HG02938 (cell line): ENCODE results near the gene EIF2AK3.
"Not testable (repeated sequence)": the region's sequence is repeated elsewhere in the genome, so short reads cannot be mapped to it uniquely, and the experiment has no call there.

ENCODE experiments used
- ATAC-seq: cut with Tn5 transposase; IDR thresholded peaks from one replicate; pipeline ENCODE4 v1.9.1; 2021; ENCODE audit warnings: mild to moderate bottlenecking, moderate library complexity; ENCODE audit not compliant: unreplicated experiment

Gene EIF2AK3

DNA sequence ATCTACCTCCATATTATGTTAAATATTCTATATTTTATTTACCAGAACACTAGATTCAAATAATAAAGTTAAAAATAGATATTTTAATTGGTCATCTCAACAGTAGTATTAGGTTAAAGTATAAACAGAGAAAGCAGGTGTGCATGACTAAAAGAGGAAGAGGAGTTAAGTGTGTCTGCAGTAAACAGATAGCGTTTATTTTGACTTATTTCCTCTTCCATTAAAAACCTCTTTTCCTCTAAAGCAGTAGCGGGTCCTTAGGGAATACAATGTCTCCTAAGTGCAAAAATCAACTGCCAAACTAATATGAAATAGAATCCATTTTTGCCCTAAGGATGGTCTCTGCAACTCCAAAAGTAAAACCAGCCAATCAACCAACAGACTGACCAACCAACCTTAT, 27.7 kb downstream of the EIF2AK3 start:
- ATAC-seq: no peak

DNA sequence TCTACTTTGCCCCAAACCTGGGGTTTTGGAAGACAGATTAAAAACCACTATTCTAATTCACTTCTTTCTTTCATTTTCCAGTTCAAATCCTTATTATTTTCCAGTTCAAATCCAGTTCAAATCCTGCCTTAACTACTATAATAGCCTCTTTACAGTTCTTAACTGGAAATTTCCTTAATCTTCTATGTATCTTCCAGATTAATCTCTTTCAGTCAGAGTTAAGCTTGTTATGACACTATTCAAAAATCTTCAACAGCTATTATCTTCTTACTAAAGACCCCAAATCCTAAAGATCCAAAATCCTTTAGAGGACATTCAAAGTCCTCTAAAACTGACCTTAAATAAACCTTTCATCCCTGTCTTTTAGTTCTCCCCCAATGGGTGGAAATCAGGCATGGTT, 30.1 kb downstream of the EIF2AK3 start:
- no peak for ATAC-seq

DNA sequence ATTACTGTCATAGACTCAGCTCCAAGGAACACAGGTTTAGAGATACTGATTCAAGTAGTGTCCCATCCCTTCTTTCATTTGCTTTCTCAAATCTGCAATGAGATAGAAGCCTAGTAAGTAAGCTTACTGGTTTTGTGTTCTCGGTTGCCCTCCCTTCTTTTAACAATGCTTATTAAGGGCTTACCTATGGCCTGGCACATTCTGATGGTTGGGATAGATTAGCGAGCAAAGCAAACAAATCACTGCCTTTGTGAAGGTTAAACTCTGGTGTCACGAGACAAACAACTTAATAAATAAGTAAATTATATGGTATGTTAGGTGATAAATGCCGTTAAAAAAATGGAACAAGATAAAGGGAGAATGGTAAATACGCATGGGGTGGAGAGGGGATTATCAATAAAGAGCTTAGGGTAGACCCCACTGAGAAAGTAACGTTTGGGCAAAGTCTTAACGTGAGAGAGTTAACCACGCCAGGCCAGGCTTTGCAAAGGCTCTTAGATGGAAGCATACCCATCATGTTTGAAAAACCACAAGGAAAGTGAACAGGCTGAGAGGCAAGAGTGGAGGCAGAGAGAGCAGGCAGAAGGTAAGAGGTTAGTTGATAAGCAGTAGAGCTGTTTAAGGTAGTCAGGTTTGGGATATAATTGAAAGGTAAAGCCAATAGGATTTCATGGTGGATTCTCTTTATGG, 31.0 kb downstream of the EIF2AK3 start:
- no peak for ATAC-seq

DNA sequence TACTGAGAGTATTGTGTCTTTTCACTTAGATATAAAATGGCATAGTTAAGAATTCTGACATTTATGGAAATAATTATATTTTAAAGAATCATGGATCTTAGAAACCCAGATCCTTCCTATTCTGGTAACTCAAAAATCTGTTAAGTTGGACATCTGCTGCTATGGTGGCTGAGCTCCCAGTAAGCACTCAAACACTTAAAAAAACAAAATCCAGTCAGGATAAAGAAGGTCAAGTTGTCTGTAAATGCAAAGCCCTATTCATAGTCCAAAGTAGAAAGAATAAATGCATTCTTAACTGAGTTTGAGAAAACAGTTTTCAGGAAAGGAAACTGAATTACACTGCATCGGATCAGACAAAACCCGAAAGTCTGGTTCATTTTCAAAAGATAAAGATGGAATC, 35.6 kb downstream of the EIF2AK3 start:
- ATAC-seq: no peak

DNA sequence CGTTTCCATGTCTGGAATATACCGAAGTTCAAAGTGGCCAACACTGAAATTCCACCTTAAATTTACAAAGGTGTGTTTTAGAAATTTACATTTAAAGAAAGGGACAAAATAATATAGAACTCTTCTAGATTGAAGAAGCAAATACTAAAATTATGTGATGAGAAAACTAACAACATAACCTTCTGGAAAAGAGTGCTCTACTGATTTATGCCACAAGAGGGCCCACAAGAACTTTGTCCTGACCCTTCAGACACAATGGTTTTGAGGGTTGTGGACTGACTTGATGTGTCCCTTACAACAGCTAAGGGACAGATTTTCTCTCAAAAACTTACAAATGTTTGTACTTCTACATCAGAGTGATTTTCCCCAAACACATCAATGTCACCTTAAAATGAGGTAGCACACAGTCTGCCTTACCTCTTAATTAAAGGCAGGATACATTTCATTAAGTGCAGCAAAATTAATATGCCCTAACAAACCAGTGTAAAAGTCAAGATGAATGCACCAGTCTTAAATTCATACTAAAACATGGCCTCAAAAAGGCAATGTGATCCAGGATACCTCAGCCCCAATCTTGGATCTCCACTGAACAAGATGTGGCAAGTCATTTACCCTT, 36.2 kb downstream of the EIF2AK3 start:
- peak; percentile 71 for ATAC-seq

DNA sequence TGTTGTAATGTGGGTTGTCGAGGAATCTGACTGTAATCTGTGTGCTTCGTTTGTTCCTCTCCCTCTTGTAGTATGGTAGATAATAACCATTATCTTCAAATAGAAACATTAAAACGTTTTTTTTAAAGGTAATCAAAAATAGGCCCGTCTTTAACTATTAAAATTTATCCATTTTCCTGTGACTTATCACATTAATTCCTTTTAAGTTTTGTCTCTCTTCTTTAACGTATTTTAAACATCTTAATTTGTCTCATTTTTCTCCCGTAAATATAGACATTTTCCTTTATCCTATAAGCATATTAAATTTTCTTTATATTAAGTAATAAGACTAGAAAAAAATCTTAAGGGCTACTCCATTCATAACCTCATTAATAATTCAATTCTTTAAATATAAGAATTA, 41.3 kb downstream of the EIF2AK3 start:
- no peak for ATAC-seq

DNA sequence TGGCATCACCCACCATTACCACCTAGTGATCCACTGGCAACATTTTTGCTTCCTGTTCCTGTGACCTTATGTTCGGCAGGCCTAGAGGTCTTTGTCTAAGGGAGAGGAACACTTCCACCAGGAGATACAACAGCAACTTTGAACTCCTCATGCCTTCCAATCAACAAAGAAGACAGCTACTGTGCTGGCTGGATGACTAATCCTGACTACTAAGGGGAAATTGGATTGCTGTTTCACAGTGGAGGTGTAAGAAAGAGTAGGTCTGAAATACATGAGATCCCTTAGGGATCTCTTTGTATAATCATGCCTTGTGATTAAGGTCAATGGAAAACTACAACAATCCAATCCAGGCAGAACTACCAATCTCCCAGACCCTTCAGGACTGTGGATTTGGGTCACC, 45.2 kb downstream of the EIF2AK3 start:
- no peak for ATAC-seq

DNA sequence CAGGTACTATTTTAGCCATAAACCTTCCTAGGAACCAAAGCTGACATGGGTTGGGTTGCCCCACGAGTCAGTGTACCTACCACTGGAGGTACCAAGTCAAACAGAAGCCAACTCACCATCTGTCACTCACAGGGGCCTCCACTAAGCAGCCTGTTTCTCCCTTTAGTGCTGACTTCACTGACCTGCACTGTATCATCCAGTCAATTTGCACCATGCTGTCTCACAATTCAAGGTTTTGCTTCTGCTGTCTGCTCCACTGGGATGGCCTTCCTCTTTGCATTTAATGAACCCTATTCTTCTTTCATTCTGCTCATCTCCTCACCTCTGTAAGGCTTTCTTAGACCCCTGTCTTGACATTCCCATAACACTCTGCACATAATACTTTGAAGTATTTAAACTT, 47.2 kb downstream of the EIF2AK3 start:
- no peak for ATAC-seq

DNA sequence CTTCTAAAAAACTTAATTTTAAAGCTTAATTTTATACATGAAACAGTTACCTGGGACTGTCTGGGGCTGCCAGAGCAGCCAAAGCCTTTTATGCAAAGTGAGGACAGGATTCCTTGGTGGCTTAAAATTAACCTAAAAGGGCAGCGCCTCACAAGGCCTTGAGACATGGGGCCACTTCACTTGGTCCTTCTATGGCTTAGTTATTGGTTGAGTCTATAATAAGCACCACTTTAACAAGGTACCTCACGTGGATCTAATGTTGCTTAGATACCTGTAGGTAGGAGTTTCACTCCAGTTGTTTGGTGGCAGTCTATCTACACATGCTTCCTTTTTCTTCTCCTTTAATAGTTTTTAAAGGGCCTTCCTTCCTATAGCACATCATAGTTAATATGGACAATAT, 51.6 kb downstream of the EIF2AK3 start:
- no peak for ATAC-seq

DNA sequence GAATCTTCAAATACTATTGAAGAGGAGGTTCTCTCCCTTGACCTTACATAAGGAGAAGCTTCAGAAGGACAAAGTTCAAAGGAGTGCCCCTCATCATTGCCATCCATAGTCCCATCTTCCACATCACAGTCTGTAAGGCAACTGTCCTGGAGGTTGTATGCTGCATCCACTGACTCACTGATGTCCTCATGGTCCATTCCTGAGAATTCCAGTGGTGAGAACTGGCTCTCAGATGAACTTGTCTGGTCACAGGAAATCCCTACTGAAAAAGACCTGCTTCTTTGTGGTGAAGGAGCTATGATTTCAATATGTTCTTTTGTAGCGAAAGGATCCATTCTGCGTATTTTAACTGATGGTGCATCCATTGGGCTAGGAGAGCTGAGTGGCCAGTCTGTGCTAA, 52.2 kb downstream of the EIF2AK3 start:
- no peak for ATAC-seq

DNA sequence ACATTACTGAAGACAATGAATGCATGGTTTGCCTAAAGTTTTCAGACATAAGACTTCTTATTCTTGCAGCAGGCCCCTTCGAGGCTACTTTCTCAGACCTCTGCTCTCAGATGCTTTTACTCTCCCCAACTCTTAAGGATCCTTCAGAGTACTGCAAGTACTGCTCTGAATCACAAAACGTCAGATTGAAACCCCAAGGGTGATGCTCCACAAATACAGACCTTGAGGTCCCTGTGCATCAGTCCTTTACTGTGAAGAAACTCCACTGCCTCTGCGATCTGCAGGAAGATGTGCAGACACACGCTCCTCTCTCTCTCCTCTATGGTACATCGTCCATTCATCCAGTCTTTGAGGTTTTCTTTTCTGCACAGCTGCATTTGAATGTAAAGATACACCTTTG, 52.8 kb downstream of the EIF2AK3 start:
- peak; percentile 85 for ATAC-seq

DNA sequence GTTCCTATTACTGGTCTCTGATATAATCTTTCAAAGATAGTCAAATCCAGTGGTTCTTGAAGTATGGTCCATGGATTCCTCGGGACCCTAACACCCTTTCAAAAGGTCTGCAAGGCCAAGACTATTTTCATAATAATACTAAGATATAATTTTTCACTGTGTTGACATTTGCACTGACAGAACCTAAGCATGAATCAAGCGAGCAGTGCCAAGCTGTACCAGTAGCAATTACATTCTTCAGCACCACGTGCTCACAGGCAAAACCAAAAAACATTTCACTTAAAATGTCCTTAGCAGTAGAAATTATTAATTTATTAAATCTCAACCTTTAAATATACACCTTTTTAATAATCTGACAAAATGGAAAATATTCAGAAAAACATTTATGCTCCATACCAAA, 59.1 kb downstream of the EIF2AK3 start:
- no peak for ATAC-seq

DNA sequence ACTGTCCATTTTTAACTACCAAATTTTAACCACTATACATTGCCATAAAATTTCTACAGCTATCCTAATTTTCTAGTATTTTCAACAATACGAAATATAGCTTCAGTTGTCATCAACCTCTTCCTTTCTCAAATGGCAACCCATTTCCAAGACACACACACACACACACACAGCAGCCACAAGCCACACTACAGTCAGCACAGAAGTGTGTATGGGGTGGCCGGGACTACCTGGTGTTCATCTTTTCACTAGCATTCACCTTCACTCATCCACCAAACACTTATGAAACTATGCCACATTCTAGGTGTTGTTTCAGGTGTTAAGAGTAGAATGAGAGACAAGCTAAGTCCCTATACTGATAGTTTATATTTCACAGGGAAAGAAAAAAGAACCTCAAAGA, 62.9 kb downstream of the EIF2AK3 start:
- ATAC-seq: no peak

DNA sequence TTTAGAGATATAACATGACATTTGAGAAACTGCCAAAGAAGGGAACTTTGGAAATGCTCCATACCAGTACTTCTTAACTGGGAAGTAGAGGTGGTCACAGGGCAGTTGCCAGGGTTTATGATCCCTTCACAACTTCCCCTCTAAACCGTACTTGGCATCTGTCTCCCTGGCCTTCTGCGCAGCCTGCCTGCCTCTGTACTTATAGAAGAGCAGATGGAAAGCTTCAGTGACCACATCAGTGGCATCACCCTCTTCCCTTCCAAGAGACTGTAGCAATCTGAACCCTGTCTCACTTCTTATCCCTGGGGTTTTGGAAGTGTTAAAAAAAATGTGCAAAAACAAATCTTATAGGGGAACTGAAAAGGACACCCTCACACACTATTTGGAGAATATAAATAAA, 64.1 kb downstream of the EIF2AK3 start:
- no peak for ATAC-seq

DNA sequence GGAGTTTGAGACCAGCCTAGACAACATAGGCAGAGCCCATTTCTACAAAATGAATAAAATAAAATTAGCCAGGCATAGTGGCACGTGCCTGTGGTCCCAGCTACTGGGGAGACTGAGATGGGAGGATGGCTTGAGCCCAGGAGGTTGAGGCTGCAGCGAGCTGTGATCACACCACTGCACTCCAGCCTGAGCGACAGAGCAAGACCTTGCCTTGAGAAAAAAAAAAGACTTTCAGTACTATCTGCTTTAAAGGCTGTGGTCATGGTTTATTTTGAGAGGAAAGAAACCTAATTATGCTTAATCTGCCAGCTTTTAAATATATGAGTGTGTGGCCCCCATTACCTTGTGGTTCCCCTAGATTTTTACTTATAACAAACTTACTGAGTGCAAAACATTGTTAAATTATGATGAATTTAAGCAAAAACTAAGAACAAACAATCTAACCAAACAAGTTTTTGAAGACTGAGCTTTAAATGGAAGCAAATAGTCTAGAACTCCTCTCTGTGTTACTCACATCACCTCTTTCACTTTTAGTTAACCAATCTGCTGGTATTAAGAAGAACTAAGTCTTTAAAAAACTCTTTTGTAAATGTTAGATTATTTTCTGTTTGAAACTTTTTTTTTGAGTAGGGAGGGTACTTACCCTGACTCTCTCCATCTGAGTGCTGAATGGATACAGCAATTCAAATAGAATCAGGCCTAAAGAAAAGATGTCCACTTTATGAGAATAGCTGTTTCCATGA, 65.4 kb downstream of the EIF2AK3 start:
- ATAC-seq: peak; percentile 62

DNA sequence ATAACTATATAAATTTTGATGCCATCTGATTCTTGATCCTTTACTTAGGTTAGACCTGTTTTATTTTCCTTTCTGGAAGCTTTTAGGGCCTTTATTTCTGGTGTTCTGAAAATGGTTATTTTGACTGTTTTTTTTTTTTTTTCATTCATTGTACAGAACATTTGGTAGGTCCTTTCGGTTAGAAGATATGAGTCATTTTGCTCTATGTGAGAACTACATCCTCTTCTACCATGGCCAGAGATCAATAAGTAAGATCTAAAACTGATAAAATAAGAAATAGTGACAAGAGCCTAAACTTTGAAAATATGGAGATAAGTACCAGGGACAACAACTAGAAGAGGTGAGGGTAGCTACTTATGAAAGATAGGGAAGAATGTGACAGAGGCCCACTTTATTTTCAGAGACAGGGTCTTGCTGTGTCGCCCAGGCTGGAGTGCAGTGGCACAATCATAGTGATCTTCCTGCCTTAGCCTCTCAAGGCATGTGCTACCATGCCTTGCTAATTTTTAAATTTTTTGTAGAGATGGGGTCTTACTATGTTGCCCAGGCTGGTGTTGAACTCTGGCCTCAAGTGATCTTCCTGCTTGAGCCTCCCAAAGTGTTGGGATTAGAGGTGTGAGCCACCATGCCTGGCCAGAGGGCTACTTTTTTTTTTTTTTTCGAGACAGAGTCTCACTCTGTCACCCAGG, 66.5 kb downstream of the EIF2AK3 start:
- no peak for ATAC-seq

DNA sequence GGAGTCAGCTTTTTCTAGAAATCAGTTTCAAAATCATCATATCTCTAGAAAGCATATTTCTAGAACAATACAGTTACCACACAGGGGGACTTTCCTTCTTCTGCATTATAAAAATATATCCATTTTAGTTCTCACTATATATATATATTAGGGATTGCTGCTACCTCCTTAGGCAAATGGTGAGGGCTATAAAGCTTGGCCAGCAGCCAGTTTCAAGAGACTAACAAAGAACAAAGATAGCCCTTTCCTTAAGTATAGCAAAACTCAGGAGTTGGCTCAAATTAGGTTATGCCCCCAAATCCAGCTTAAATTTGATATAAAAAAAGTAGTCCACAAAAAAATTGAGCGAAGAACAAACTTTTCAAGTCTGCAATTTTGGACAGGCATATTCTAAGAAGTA, 70.0 kb downstream of the EIF2AK3 start:
- no peak for ATAC-seq

DNA sequence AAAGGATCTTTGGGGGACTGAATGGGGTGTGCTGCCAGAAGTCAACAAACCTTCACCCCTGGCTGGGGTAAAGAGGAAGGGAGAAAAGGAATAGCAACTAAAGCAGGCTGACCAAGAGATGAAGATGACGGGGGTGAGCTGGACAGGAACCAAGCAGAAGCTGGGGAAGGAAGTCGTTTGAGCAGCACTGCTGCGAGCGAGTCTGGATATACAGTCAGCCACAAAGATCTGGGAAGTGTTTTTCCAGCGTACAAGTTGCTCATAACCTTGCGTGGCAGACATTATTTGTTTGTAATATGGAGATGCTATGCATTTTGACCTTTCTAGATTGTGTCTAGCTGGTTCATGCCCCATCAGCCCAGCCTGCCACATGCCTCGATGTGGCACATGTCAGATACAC, 71.2 kb downstream of the EIF2AK3 start:
- no peak for ATAC-seq

DNA sequence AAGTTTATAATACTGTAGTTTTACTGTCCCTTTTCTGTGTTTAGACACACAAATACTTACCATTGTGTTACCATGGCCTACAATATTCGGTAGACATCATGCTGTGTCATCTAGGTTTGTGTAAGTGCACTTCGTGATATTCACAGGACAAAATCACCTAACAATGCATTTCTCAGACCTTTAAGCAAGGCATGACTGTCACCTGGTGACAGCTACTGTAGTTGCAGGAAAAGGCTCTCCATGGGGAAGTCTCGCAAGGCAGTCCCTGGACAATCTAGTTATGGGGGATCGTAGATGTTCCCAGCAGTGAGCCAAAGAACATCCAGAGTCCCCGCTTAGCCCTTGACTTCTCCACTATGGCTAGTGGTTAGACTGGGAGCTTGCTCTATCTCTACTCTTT, 73.1 kb downstream of the EIF2AK3 start:
- ATAC-seq: no peak

DNA sequence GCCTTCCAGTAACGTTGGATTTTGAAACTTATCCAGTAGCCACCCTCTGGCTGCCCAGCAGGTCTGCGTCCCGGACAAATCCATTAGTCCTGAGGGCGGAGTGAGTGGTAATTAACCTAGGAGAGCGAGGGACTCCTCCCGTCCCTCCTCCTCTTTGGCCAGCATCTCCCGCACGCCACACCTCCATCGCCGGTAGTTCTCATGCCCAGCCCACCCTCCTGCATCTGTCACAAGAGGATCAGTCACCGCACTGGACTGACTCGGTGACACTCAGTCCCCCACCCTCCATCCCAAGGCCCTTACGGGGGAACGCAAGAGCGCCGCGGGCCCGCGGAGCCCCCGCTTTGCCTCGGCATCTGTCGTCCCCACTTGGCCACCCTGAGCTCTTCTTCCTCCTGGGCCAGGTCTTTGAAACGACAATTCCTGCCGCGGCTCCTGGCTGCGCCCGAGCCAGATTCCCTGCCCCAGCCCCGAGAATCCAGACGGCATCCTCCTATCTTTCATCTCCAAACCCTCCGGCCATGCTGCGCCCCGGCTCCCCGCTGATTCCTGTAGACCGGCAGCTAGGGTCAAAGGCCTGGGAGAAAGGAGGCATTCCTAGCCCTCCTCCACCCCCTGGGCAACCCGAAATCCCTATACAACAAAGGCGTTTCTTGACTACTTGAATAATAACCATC, 77.5 kb downstream of the EIF2AK3 start:
- ATAC-seq: no peak

DNA sequence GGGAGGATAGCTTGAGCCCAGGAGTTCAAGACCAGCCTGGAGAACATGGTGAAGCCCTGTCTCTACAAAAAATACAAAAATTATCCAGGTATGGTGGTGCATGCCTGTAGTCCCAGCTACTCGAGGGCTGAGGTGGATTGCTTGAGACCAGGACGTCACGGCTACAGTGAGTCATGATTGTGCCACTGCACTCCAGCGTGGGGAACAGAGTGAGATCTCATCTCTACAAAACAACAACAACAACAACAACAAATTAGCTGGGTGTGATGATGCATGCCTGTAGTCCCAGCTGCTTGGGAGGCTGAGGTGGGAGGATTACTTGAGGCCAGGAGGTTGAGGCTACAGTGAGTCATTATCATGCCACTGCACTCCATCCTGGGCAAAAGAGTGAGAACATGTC, 81.0 kb downstream of the EIF2AK3 start:
- not testable (repeated sequence) for ATAC-seq
